Suprapubic skin (tissue), 4 donors: Measurements from ENCODE around the gene HBG2. TPM values are rescaled to one million over a fixed set of nuclear protein-coding genes. Genes with fewer than 3 reads are reported as not detected.

Source experiments
- DNase-seq, 2 donors: peaks; one replicate each; pipeline ENCODE4 v3.0.0-alpha.2; 2019; ENCODE audit warnings: low spot score in 2 of 2
- H3K27ac ChIP-seq: fragments of 200-600 bp; sonication (generic); one replicate; pipeline ENCODE4 v1.5.1; 2019
- H3K27me3 ChIP-seq: fragments of 200-600 bp; sonication (generic); one replicate; pipeline ENCODE4 v1.5.1; 2019
- H3K36me3 ChIP-seq: fragments of 200-600 bp; sonication (generic); one replicate; pipeline ENCODE4 v1.5.1; 2019
- H3K4me1 ChIP-seq: fragments of 200-600 bp; sonication (generic); one replicate; pipeline ENCODE4 v1.5.1; 2019
- H3K4me3 ChIP-seq: fragments of 200-600 bp; sonication (generic); one replicate; pipeline ENCODE4 v1.5.1; 2019; ENCODE audit warnings: mild to moderate bottlenecking
- H3K9me3 ChIP-seq: fragments of 200-600 bp; sonication (generic); one replicate; pipeline ENCODE4 v1.5.1; 2019
- CTCF ChIP-seq, 2 donors: fragments of 200-600 bp in 1 of 2; fragments of 450-650 bp in 1 of 2; sonication (generic) in 1 of 2; IDR thresholded peaks; one replicate each; pipeline ENCODE4 v1.5.1; 2016 to 2019; ENCODE audit warnings: antibody characterized with exemption in 2 of 2, mild to moderate bottlenecking in 1 of 2, moderate library complexity in 1 of 2
- EP300 ChIP-seq: sonication (generic); formaldehyde crosslinking; IDR thresholded peaks from one replicate; pipeline ENCODE4 v1.6.1; 2017; ENCODE audit warnings: antibody characterized with exemption
- POLR2A ChIP-seq, 2 donors: fragments of 450-650 bp; IDR thresholded peaks; one replicate each; pipeline ENCODE4 v1.6.1; 2017; ENCODE audit warnings: antibody characterized with exemption in 2 of 2, mild to moderate bottlenecking in 2 of 2, moderate library complexity in 2 of 2
- POLR2AphosphoS5 ChIP-seq, 3 donors: sonication (generic); formaldehyde crosslinking; IDR thresholded peaks; one replicate each; pipeline ENCODE4 v1.6.1; 2017; ENCODE audit warnings: antibody characterized with exemption in 3 of 3
- WGBS: methylation state at CpG from one replicate; pipeline ENCODE4 v1.1.5; 2018; 5-methylcytosine and 5-hydroxymethylcytosine counted together
- total RNA-seq, 4 donors: library from RNA; depleted of rRNA; stranded (reverse); fragments of >200 nt; gene quantifications; one replicate each; pipeline ENCODE4 v1.1.0, GENCODE V29; 2016

Gene HBG2
- total RNA-seq, 4 donors from 2014 or later, result not detected

GRCh38 chr11:5242933-5243815 is 11.4 kb downstream of the HBG2 start:
- Histone ChIP-seq H3K36me3 (no peaks in the 10 kb centered on the region), H3K4me1 (no peaks in the 10 kb centered on the region), H3K27ac (no peak overlapping the region), H3K27me3 (no peaks in the 10 kb centered on the region), H3K9me3 (no peaks in the 10 kb centered on the region), H3K4me3 (no peak overlapping the region)
- no peak for DNase-seq
- TF ChIP-seq POLR2AphosphoS5 (IDR thresholded peaks at IDR 0.05) (no peak), CTCF (IDR thresholded peaks at IDR 0.05) (no peak), POLR2A (IDR thresholded peaks at IDR 0.05) (no peak), EP300 (no peak)
- 65% methylated on average over 7 of the region's 7 CpGs for WGBS

GRCh38 chr11:5242208-5242607 is 12.4 kb downstream of the HBG2 start:
- no peaks in the 10 kb centered on the region for H3K36me3 ChIP-seq
- no peak overlapping the region for H3K27ac ChIP-seq
- no peaks in the 10 kb centered on the region for H3K27me3 ChIP-seq
- H3K4me3 ChIP-seq, result no peak overlapping the region
- no peaks in the 10 kb centered on the region for H3K4me1 ChIP-seq
- WGBS, result 77% methylated on average over 2 of the region's 2 CpGs
- TF ChIP-seq POLR2A (IDR thresholded peaks at IDR 0.05) (no peak), POLR2AphosphoS5 (IDR thresholded peaks at IDR 0.05) (no peak), EP300 (no peak)
- H3K9me3 ChIP-seq, result no peaks in the 10 kb centered on the region
- no peak for DNase-seq

DNA sequence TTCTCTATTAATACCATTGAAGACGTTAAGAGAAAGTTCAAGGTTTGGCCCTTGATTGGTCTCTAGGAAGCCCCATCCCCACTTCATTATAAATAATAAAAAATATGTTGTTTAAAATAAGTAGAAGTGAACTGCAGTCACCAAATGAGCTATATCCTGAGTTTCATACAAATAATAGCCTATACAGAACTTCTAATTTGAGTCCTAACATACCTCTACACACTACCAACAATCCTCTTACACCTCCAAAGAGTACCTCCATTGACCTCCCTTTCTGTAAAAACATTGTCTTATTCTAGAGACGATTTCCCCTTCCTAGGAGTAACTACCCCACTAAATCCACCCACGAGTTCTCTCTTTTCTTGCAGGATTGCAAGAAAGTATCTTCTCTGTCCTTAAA is 13.1 kb downstream of the HBG2 start:
- Histone ChIP-seq H3K4me3 (no peak overlapping the region), H3K27me3 (no peaks in the 10 kb centered on the region), H3K27ac (no peak overlapping the region), H3K9me3 (no peaks in the 10 kb centered on the region), H3K36me3 (no peaks in the 10 kb centered on the region), H3K4me1 (no peaks in the 10 kb centered on the region)
- no peak for DNase-seq
- WGBS, result 70% methylated on average over 3 of the region's 3 CpGs
- no peak for TF ChIP-seq CTCF (IDR thresholded peaks at IDR 0.05)
- TF ChIP-seq POLR2AphosphoS5 (IDR thresholded peaks at IDR 0.05), result no peak
- no peak for TF ChIP-seq POLR2A (IDR thresholded peaks at IDR 0.05)
- TF ChIP-seq EP300, result no peak

DNA sequence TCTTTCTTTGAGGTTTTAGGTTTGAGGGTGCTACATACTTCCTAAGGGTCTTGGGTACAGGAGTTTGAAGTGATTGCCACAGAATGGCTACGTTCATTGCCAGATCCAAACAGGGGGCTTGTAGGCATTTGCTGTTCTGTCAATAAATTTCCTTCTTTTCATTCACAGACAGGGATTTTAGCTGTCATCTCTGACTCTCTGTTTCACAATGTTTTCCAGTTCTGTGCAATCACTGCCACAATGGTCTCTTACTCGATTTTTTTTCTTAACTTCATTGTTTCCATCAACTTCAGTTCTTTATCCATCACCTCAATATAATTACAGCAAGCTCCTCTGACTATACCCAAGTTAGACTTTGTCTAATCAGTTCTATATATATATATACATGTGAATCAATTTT is 14.1 kb downstream of the HBG2 start:
- no peaks in the 10 kb centered on the region for H3K9me3 ChIP-seq
- 60% methylated on average over 2 of the region's 2 CpGs for WGBS
- H3K36me3 ChIP-seq, result no peaks in the 10 kb centered on the region
- H3K4me1 ChIP-seq, result no peaks in the 10 kb centered on the region
- DNase-seq, result no peak
- no peak for TF ChIP-seq EP300
- no peak for TF ChIP-seq POLR2A (IDR thresholded peaks at IDR 0.05)
- no peak for TF ChIP-seq CTCF (IDR thresholded peaks at IDR 0.05)
- TF ChIP-seq POLR2AphosphoS5 (IDR thresholded peaks at IDR 0.05), result no peak
- no peak overlapping the region for H3K27ac ChIP-seq
- H3K4me3 ChIP-seq, result no peak overlapping the region
- no peaks in the 10 kb centered on the region for H3K27me3 ChIP-seq

DNA sequence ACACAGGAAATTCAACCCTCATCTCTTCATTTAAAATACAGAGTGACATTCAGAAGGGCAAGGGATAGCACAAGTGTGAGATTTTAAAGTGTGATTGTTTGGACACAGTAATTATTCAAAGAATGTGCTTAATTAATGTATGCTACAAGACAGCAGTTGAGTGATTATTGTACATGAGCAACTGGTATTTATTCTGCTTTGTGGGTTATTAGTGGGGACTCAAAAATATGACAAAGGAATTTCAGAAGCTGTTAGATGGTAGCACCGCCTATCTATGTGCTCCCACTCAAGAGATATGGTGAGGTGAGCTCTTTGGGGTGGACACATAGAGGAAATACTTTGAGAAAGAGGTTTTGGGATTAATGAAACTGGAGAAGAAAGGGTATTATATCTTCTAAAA is 14.5 kb downstream of the HBG2 start:
- DNase-seq, result no peak
- no peak for TF ChIP-seq EP300
- H3K27me3 ChIP-seq, result no peaks in the 10 kb centered on the region
- no peak overlapping the region for H3K4me3 ChIP-seq
- H3K9me3 ChIP-seq, result no peaks in the 10 kb centered on the region
- WGBS, result 85% methylated on average over 1 of the region's 1 CpG
- no peaks in the 10 kb centered on the region for H3K4me1 ChIP-seq
- H3K36me3 ChIP-seq, result no peaks in the 10 kb centered on the region
- H3K27ac ChIP-seq, result no peak overlapping the region

DNA sequence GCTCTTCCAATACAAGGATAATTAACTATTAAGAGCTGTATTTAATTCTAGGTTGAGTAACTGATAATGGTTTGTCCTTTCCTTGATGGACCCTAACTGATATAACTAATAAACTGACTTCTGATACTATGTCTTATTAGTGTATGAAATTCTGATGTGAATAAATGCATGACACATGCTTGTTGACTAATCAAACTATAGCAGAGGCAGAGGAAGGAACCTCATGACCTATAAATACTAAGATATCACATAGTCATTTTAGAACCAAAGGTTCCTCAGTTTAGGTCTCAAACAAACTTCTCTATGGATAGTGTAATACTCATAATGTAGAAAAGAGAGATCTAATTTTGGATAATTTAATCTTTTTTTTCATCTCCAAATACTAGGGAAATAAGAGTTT is 15.5 kb downstream of the HBG2 start:
- no peak for DNase-seq

More for the DNA sequence above, 15.5 kb downstream of the HBG2 start:
- TF ChIP-seq EP300 (no peak), POLR2A (IDR thresholded peaks at IDR 0.05) (no peak), CTCF (IDR thresholded peaks at IDR 0.05) (no peak), POLR2AphosphoS5 (IDR thresholded peaks at IDR 0.05) (no peak)
- H3K9me3 ChIP-seq, result no peaks in the 10 kb centered on the region
- H3K4me1 ChIP-seq, result no peaks in the 10 kb centered on the region
- no peaks in the 10 kb centered on the region for H3K27me3 ChIP-seq
- no peak overlapping the region for H3K27ac ChIP-seq
- no peaks in the 10 kb centered on the region for H3K36me3 ChIP-seq
- H3K4me3 ChIP-seq, result no peak overlapping the region
